ENCODE measurements around the gene ACSF2. TPM values are rescaled to one million over a fixed set of nuclear protein-coding genes. Genes with fewer than 3 reads are reported as not detected.
"Not testable (repeated sequence)": the region's sequence is repeated elsewhere in the genome, so short reads cannot be mapped to it uniquely, and the experiment has no call there.

Gene ACSF2
- total and polyA plus RNA-seq, 2 donors from 2014 or later: 44.4 to 404 TPM

DNA sequence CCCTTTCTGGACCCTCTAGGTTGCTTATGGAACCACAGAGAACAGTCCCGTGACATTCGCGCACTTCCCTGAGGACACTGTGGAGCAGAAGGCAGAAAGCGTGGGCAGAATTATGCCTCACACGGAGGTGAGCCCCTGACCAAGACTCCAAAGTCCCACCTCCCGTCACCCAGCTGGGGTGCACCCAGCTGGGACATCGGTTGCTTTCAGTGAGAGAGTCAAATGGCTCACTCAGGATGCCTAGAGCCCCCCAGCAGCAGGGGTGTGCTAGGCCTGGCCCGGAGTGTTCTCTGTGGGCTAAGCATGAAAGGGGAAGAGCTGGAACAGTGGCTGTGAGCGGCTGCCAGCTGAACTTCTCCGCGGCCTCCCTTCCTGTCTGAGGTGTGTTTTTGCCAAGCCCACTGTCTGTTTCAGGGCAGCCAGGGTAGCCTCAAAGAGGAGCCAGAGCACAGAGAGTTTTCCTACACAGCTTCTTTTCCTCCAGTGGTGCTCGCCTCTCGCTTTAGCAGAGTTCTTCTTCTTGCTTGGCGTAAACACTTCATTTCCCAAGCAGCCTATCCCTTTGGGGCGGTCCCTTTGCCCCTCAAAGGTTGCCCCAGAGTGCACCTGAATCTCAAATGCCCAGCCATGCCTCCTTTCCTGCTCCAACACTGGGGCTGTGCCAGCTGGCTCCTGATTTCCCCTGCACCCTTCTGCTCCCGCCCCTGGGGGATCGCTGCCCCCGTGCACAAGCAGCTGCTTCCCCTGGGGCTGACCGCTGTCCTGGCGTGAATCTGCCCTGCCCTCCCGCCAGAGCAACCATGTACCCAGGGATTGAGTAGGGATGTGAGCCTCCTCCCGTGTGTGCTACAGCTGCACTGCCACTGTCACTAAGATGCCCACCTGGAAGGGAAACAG, 45.2 kb downstream of the ACSF2 start:
- intact Hi-C loops (cut with DNase I): no loop called here
- no peaks in the 10 kb centered on the region for H3K27me3 ChIP-seq (ENCODE audit: control insufficient read depth, insufficient read depth, low read length)
- no peak overlapping the region for H3K27ac ChIP-seq (ENCODE audit: low read depth in 2 of 2, low read length in 2 of 2)
- H3K4me3 ChIP-seq (ENCODE audit: low read length in 3 of 3): no peak overlapping the region
- H3K4me1 ChIP-seq (ENCODE audit: control insufficient read depth in 2 of 3, insufficient read depth in 2 of 3, low read depth in 1 of 3, low read length in 3 of 3): peaks cover 0 to 24% (median 14%) of the 10 kb centered on the region in 3 donors
- DNase-seq (no peak), FAIRE-seq (no peak)
- H3K9ac ChIP-seq (ENCODE audit: low read length in 3 of 3): no peak overlapping the region
- no peaks in the 10 kb centered on the region for H3K9me3 ChIP-seq (ENCODE audit: control insufficient read depth in 2 of 3, insufficient read depth in 1 of 3, low read length in 3 of 3)
- H3K36me3 ChIP-seq (ENCODE audit: control insufficient read depth in 2 of 3, insufficient read depth in 3 of 3, low read length in 3 of 3): peaks cover 0 to 14% (median 12%) of the 10 kb centered on the region in 3 donors
- TF ChIP-seq, protein P1, sequence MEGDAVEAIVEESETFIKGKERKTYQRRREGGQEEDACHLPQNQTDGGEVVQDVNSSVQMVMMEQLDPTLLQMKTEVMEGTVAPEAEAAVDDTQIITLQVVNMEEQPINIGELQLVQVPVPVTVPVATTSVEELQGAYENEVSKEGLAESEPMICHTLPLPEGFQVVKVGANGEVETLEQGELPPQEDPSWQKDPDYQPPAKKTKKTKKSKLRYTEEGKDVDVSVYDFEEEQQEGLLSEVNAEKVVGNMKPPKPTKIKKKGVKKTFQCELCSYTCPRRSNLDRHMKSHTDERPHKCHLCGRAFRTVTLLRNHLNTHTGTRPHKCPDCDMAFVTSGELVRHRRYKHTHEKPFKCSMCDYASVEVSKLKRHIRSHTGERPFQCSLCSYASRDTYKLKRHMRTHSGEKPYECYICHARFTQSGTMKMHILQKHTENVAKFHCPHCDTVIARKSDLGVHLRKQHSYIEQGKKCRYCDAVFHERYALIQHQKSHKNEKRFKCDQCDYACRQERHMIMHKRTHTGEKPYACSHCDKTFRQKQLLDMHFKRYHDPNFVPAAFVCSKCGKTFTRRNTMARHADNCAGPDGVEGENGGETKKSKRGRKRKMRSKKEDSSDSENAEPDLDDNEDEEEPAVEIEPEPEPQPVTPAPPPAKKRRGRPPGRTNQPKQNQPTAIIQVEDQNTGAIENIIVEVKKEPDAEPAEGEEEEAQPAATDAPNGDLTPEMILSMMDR (IDR thresholded peaks at IDR 0.05; ENCODE audit: borderline replicate concordance, extremely low read depth, insufficient read depth): no peak

DNA sequence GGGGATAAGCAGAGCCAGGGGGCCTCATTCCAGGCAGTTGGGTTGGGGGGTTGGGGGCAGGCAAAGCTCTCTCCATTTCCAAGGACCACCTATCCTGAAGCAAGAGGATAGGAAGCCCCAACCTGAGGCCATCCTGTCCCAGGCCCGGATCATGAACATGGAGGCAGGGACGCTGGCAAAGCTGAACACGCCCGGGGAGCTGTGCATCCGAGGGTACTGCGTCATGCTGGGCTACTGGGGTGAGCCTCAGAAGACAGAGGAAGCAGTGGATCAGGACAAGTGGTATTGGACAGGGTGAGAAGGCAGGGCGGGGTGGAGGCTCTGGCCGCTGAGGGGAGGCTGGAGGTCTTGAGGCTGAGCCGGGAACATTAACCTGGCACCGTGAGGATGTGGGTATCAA, 46.3 kb downstream of the ACSF2 start:
- no peak overlapping the region for H3K9ac ChIP-seq (ENCODE audit: low read length in 3 of 3)
- H3K27ac ChIP-seq (ENCODE audit: low read depth in 2 of 2, low read length in 2 of 2): no peak overlapping the region
- TF ChIP-seq, protein P1 (IDR thresholded peaks at IDR 0.05; ENCODE audit: borderline replicate concordance, extremely low read depth, insufficient read depth): no peak
- no peak for FAIRE-seq
- no peak overlapping the region for H3K4me3 ChIP-seq (ENCODE audit: low read length in 3 of 3)
- no peaks in the 10 kb centered on the region for H3K9me3 ChIP-seq (ENCODE audit: control insufficient read depth in 2 of 3, insufficient read depth in 1 of 3, low read length in 3 of 3)
- no peaks in the 10 kb centered on the region for H3K27me3 ChIP-seq (ENCODE audit: control insufficient read depth, insufficient read depth, low read length)
- DNase-seq: no peak
- intact Hi-C loops (cut with DNase I): no loop called here
- H3K4me1 ChIP-seq (ENCODE audit: control insufficient read depth in 2 of 3, insufficient read depth in 2 of 3, low read depth in 1 of 3, low read length in 3 of 3): peaks cover 0 to 24% (median 18%) of the 10 kb centered on the region in 3 donors
- peaks cover 0 to 14% (median 12%) of the 10 kb centered on the region in 3 donors for H3K36me3 ChIP-seq (ENCODE audit: control insufficient read depth in 2 of 3, insufficient read depth in 3 of 3, low read length in 3 of 3)

DNA sequence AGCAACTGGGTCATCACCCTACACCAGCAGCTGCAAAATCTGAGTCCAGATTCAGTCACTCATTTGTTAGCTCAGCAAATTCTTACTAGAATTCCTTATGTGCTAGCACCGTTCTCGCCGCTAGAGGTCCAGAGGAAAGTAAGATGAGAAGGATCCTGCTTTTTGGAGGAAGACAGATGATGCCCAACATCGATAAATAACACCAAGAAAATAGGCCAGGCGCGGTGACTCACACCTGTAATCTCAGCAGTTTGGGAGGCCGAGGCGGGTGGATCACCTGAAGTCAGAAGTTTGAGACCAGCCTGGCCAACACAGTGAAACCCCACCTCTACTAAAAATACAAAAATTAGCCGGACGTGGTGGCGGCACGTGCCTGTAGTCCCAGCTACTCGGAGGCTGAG, 46.7 kb downstream of the ACSF2 start:
- H3K36me3 ChIP-seq (ENCODE audit: control insufficient read depth in 2 of 3, insufficient read depth in 3 of 3, low read length in 3 of 3): peaks cover 0 to 14% (median 12%) of the 10 kb centered on the region in 3 donors
- H3K4me3 ChIP-seq (ENCODE audit: low read length in 3 of 3); H3K9ac ChIP-seq (ENCODE audit: low read length in 3 of 3); intact Hi-C loops (cut with DNase I); FAIRE-seq; H3K27ac ChIP-seq (ENCODE audit: low read depth in 2 of 2, low read length in 2 of 2); H3K9me3 ChIP-seq (ENCODE audit: control insufficient read depth in 2 of 3, insufficient read depth in 1 of 3, low read length in 3 of 3); H3K27me3 ChIP-seq (ENCODE audit: control insufficient read depth, insufficient read depth, low read length): not testable (repeated sequence)
- peak in 1 of 5 donors; percentile 64 for DNase-seq
- TF ChIP-seq, protein P1 (IDR thresholded peaks at IDR 0.05; ENCODE audit: borderline replicate concordance, extremely low read depth, insufficient read depth): peak; percentile 33
- peaks cover 0 to 24% (median 18%) of the 10 kb centered on the region in 3 donors for H3K4me1 ChIP-seq (ENCODE audit: control insufficient read depth in 2 of 3, insufficient read depth in 2 of 3, low read depth in 1 of 3, low read length in 3 of 3)

Data from kidney (tissue), 14 donors.